Psoas muscle (tissue), 8 donors: ENCODE data around the gene KANSL1. TPM values are rescaled to one million over a fixed set of nuclear protein-coding genes. Genes with fewer than 3 reads are reported as not detected.

Experiments used
- ATAC-seq, 4 donors: fragments of 200-7000 bp; cut with Tn5 transposase; one replicate each; pipeline ENCODE4 v1.9.1; 2020; ENCODE audit warnings: moderate library complexity in 3 of 4, mild to moderate bottlenecking in 2 of 4
- DNase-seq, 2 donors: peaks; one replicate each; pipeline ENCODE4 v3.0.0-alpha.2; 2020
- H3K27ac ChIP-seq: fragments of 200-600 bp; one replicate; pipeline ENCODE4 v1.8.0; 2022
- H3K27me3 ChIP-seq, 3 donors: fragments of 200-600 bp in 1 of 3; one replicate each; pipeline versions ENCODE4 v1.6.1 to v1.8.0; 2013 to 2022; ENCODE audit warnings: low read length in 2 of 3, mild to moderate bottlenecking in 2 of 3, moderate library complexity in 1 of 3; ENCODE audit not compliant: insufficient read depth in 3 of 3
- H3K36me3 ChIP-seq, 2 donors: fragments of 200-600 bp in 1 of 2; one replicate each; pipeline versions ENCODE4 v1.6.1 to v1.8.0; 2013 to 2022; ENCODE audit warnings: low read depth in 1 of 2, mild to moderate bottlenecking in 1 of 2, moderate library complexity in 1 of 2; ENCODE audit not compliant: insufficient read depth in 1 of 2
- H3K4me1 ChIP-seq: fragments of 200-600 bp; one replicate; pipeline ENCODE4 v1.8.0; 2022
- H3K4me3 ChIP-seq: fragments of 200-600 bp; one replicate; pipeline ENCODE4 v1.8.0; 2022; ENCODE audit warnings: mild to moderate bottlenecking
- H3K9me3 ChIP-seq: fragments of 200-600 bp; one replicate; pipeline ENCODE4 v1.8.0; 2022
- WGBS, 3 donors: extraction: QIAGEN DNeasy Blood & Tissue Kit; methylation state at CpG; one replicate each; pipeline versions ENCODE4 v1.1.6 to v1.1.7; 2013; 5-methylcytosine and 5-hydroxymethylcytosine counted together
- intact Hi-C, 2 donors: fragments of 100-400 bp; cut with DNase I; formaldehyde crosslinking; loops; one replicate each; pipeline versions ENCODE4 v1.11.0 to v1.14.2; 2022
- polyA plus RNA-seq, 3 donors: library from polyadenylated mRNA; stranded (reverse); fragments of 200-250 nt; gene quantifications; one replicate each; pipeline ENCODE4 v1.2.3, GENCODE V29; 2013
- total RNA-seq, 4 donors: library from RNA; stranded (reverse); fragmentation: NEBNext Ultra II Directional in 2 of 4; extraction: Animal tissue kit (Norgen Biotek cat#: 25700) in 2 of 4; gene quantifications; one replicate each; pipeline versions ENCODE4 v1.2.1 to v1.2.4, GENCODE V29; 2021 to 2023
- TF ChIP-seq, protein P1 (sequence below): fragments of 200-600 bp; IDR thresholded peaks from one replicate; pipeline ENCODE4 v1.8.0; 2022; ENCODE audit warnings: antibody characterized with exemption
- donor health status: healthy with polysubstance abuse.
- donor health status: DM: no; HTN: no; CAD: no; lungs with moderate emphysema.
- donor health status: Bipolar disorder and iron deficiency.
- donor health status: healthy.
- donor health status: DM: yes; HTN: yes; CAD: no.
- donor health status: DM: no; HTN: no; CAD: no.
- donor health status: DM: no; HTN: no; CAD: no.
- donor health status: DM: yes; HTN: yes; CAD: no.

Gene KANSL1
- total and polyA plus RNA-seq, 7 donors: 6.9 to 37.5 (median 25.8) TPM

DNA sequence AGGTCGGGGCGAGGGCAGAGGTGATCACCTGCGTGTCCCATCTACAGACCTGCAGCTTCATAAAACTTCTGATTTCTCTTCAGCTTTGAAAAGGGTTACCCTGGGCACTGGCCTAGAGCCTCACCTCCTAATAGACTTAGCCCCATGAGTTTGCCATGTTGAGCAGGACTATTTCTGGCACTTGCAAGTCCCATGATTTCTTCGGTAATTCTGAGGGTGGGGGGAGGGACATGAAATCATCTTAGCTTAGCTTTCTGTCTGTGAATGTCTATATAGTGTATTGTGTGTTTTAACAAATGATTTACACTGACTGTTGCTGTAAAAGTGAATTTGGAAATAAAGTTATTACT, 165.3 kb downstream of the KANSL1 start:
- Histone ChIP-seq H3K4me1 (peaks cover 7% of the 10 kb centered on the region), H3K9me3 (no peaks in the 10 kb centered on the region), H3K27me3 (no peaks in the 10 kb centered on the region), H3K36me3 (peaks cover 4 to 70% of the 10 kb centered on the region in 2 donors), H3K4me3 (no peak overlapping the region), H3K27ac (peak overlapping the region; percentile 44)
- DNase-seq (no peak), ATAC-seq (peak in 2 of 4 donors; percentile 28 to 32)
- TF ChIP-seq, protein P1, sequence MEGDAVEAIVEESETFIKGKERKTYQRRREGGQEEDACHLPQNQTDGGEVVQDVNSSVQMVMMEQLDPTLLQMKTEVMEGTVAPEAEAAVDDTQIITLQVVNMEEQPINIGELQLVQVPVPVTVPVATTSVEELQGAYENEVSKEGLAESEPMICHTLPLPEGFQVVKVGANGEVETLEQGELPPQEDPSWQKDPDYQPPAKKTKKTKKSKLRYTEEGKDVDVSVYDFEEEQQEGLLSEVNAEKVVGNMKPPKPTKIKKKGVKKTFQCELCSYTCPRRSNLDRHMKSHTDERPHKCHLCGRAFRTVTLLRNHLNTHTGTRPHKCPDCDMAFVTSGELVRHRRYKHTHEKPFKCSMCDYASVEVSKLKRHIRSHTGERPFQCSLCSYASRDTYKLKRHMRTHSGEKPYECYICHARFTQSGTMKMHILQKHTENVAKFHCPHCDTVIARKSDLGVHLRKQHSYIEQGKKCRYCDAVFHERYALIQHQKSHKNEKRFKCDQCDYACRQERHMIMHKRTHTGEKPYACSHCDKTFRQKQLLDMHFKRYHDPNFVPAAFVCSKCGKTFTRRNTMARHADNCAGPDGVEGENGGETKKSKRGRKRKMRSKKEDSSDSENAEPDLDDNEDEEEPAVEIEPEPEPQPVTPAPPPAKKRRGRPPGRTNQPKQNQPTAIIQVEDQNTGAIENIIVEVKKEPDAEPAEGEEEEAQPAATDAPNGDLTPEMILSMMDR: no peak
- intact Hi-C loops: no loop called here
- WGBS, 3 donors: 35 to 55% (median 43%) methylated on average over 4 of the region's 4 CpGs

DNA sequence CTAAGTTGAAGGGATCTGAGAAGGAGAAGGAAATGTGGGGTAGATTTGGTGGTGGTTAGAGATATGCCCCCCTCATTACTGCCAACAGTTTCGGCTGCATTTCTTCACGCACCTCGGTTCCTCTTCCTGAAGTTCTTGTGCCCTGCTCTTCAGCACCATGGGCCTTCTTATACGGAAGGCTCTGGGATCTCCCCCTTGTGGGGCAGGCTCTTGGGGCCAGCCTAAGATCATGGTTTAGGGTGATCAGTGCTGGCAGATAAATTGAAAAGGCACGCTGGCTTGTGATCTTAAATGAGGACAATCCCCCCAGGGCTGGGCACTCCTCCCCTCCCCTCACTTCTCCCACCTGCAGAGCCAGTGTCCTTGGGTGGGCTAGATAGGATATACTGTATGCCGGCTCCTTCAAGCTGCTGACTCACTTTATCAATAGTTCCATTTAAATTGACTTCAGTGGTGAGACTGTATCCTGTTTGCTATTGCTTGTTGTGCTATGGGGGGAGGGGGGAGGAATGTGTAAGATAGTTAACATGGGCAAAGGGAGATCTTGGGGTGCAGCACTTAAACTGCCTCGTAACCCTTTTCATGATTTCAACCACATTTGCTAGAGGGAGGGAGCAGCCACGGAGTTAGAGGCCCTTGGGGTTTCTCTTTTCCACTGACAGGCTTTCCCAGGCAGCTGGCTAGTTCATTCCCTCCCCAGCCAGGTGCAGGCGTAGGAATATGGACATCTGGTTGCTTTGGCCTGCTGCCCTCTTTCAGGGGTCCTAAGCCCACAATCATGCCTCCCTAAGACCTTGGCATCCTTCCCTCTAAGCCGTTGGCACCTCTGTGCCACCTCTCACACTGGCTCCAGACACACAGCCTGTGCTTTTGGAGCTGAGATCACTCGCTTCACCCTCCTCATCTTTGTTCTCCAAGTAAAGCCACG, 165.9 kb downstream of the KANSL1 start:
- peak in 2 of 4 donors; percentile 19 to 20 for ATAC-seq
- no peak for DNase-seq
- H3K9me3 ChIP-seq: no peaks in the 10 kb centered on the region
- H3K36me3 ChIP-seq: peaks cover 0 to 70% of the 10 kb centered on the region in 2 donors
- WGBS, 3 donors: 54 to 65% (median 56%) methylated on average over 12 of the region's 12 CpGs
- no peaks in the 10 kb centered on the region for H3K27me3 ChIP-seq
- peak overlapping the region; percentile 44 for H3K27ac ChIP-seq
- TF ChIP-seq, protein P1: no peak
- peaks cover 7% of the 10 kb centered on the region for H3K4me1 ChIP-seq
- H3K4me3 ChIP-seq: no peak overlapping the region
- intact Hi-C loops: no loop called here

DNA sequence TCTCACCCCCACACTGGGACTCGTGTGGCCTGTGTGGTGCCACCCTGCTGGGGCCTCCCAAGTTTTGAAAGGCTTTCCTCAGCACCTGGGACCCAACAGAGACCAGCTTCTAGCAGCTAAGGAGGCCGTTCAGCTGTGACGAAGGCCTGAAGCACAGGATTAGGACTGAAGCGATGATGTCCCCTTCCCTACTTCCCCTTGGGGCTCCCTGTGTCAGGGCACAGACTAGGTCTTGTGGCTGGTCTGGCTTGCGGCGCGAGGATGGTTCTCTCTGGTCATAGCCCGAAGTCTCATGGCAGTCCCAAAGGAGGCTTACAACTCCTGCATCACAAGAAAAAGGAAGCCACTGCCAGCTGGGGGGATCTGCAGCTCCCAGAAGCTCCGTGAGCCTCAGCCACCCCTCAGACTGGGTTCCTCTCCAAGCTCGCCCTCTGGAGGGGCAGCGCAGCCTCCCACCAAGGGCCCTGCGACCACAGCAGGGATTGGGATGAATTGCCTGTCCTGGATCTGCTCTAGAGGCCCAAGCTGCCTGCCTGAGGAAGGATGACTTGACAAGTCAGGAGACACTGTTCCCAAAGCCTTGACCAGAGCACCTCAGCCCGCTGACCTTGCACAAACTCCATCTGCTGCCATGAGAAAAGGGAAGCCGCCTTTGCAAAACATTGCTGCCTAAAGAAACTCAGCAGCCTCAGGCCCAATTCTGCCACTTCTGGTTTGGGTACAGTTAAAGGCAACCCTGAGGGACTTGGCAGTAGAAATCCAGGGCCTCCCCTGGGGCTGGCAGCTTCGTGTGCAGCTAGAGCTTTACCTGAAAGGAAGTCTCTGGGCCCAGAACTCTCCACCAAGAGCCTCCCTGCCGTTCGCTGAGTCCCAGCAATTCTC, 166.8 kb downstream of the KANSL1 start:
- no peak for DNase-seq
- H3K27ac ChIP-seq: peak overlapping the region; percentile 44
- TF ChIP-seq, protein P1: no peak
- H3K27me3 ChIP-seq: no peaks in the 10 kb centered on the region
- WGBS, 3 donors: 77 to 81% (median 78%) methylated on average over 17 of the region's 17 CpGs
- peaks cover 0 to 70% of the 10 kb centered on the region in 2 donors for H3K36me3 ChIP-seq
- intact Hi-C loops: no loop called here
- peak in 1 of 4 donors; percentile 21 for ATAC-seq
- no peaks in the 10 kb centered on the region for H3K9me3 ChIP-seq
- H3K4me1 ChIP-seq: peaks cover 7% of the 10 kb centered on the region
- H3K4me3 ChIP-seq: no peak overlapping the region

DNA sequence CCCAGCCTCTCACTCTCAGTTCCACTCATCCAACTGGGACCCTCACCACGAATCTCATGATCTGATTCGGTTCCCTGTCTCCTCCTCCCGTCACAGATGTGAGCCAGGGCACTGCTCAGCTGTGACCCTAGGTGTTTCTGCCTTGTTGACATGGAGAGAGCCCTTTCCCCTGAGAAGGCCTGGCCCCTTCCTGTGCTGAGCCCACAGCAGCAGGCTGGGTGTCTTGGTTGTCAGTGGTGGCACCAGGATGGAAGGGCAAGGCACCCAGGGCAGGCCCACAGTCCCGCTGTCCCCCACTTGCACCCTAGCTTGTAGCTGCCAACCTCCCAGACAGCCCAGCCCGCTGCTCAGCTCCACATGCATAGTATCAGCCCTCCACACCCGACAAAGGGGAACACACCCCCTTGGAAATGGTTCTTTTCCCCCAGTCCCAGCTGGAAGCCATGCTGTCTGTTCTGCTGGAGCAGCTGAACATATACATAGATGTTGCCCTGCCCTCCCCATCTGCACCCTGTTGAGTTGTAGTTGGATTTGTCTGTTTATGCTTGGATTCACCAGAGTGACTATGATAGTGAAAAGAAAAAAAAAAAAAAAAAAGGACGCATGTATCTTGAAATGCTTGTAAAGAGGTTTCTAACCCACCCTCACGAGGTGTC, 167.6 kb downstream of the KANSL1 start:
- Histone ChIP-seq H3K4me3 (no peak overlapping the region), H3K9me3 (no peaks in the 10 kb centered on the region), H3K27ac (peak overlapping the region; percentile 44), H3K27me3 (no peaks in the 10 kb centered on the region), H3K36me3 (peaks cover 0 to 70% of the 10 kb centered on the region in 2 donors), H3K4me1 (peaks cover 7% of the 10 kb centered on the region)
- ATAC-seq: no peak
- TF ChIP-seq, protein P1: no peak
- DNase-seq: no peak
- intact Hi-C loops: no loop called here
- 82 to 83% (median 83%) methylated on average over 8 of the region's 8 CpGs for WGBS, 3 donors
